ENCODE measurements around the gene TSPAN5. TPM values are rescaled to one million over a fixed set of nuclear protein-coding genes. Genes with fewer than 3 reads are reported as not detected.

The TSPAN5 gene
- total RNA-seq, 1 donor from 2014 or later: 61.4 TPM

DNA sequence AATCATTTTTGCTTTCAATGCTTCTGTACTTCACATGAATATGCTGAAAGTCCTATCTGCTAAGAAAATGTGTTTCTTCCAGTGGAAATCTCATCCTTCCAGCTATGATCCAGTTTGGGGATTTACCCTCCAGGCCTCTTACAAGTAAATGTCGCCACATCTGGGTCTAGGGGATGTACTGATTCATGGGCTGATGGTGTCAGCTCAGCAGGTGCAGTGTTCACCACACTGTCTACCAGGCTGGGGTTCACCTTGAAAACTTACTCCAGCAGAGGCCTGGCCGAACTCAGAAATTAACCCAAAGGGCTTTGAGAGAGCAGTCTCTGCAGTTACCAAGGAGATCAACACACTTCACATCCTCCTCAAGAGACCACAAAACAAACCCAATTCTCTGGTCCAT, 154.3 kb downstream of the TSPAN5 start:
- H2AFZ ChIP-seq (ENCODE audit: low read depth, low read length): no peak overlapping the region
- no peak overlapping the region for H3K4me3 ChIP-seq (ENCODE audit: insufficient read depth, low read depth, low read length)
- peaks cover 16% of the 10 kb centered on the region for H3K36me3 ChIP-seq (ENCODE audit: insufficient read depth, low read length)
- peaks cover 28% of the 10 kb centered on the region for H3K36me3 Mint-ChIP-seq (ENCODE audit: low read depth, unreplicated experiment)
- H3K4me1 ChIP-seq (ENCODE audit: insufficient read depth, low read length): peaks cover 10% of the 10 kb centered on the region
- no peak overlapping the region for H3K4me3 Mint-ChIP-seq (ENCODE audit: unreplicated experiment)
- no peak for TF ChIP-seq EZH2 (IDR thresholded peaks at IDR 0.05; ENCODE audit: insufficient read depth, low read length)
- no peak for TF ChIP-seq CTCF (IDR thresholded peaks at IDR 0.05; ENCODE audit: insufficient read depth, low read depth, low read length)
- FAIRE-seq (no peak), DNase-seq (ENCODE audit: low read depth) (no peak)
- no peaks in the 10 kb centered on the region for H3K27me3 ChIP-seq (ENCODE audit: insufficient read depth, low read length)
- peaks cover 5% of the 10 kb centered on the region for H3K9me3 Mint-ChIP-seq (ENCODE audit: unreplicated experiment)
- H3K4me2 ChIP-seq (ENCODE audit: low read length): no peak overlapping the region
- H3K27me3 Mint-ChIP-seq (ENCODE audit: low read depth, unreplicated experiment): no peaks in the 10 kb centered on the region
- H3K27ac Mint-ChIP-seq (ENCODE audit: unreplicated experiment): no peak overlapping the region
- H3K27ac ChIP-seq (ENCODE audit: low read depth, low read length): no peak overlapping the region
- H3K9me3 ChIP-seq (ENCODE audit: insufficient read depth, low read depth, low read length): no peaks in the 10 kb centered on the region
- H3K79me2 ChIP-seq (ENCODE audit: insufficient read depth, low read length): peaks cover 73% of the 10 kb centered on the region
- H3K4me1 Mint-ChIP-seq (ENCODE audit: low read depth, unreplicated experiment): peaks cover 35% of the 10 kb centered on the region
- H3K9ac ChIP-seq (ENCODE audit: low read length): no peak overlapping the region
- H4K20me1 ChIP-seq (ENCODE audit: insufficient read depth, low read length): no peaks in the 10 kb centered on the region

DNA sequence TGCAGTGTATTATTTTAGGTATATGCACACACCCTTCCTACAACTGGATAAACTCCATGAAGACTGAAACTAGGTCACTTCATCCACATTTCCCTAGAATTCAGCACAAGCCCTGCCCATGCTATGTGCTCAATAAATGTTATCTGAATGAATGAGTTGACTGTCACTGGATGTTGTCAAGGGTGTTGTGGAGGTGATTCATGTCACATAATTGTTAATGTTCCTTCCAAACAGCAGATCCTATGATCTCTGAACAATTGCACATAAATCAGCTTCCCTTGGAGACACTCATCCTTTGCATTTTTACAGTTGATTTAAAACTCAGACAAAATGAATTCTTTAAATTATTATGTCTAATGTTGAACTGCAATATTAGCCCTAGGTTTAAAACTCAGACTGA, 154.7 kb downstream of the TSPAN5 start:
- no peak for DNase-seq (ENCODE audit: low read depth)
- peaks cover 6% of the 10 kb centered on the region for H3K4me1 ChIP-seq (ENCODE audit: insufficient read depth, low read length)
- H3K36me3 ChIP-seq (ENCODE audit: insufficient read depth, low read length): peaks cover 16% of the 10 kb centered on the region
- no peaks in the 10 kb centered on the region for H3K27me3 ChIP-seq (ENCODE audit: insufficient read depth, low read length)
- no peak overlapping the region for H2AFZ ChIP-seq (ENCODE audit: low read depth, low read length)
- Mint-ChIP-seq H3K4me3 (ENCODE audit: unreplicated experiment) (no peak overlapping the region), H3K27me3 (ENCODE audit: low read depth, unreplicated experiment) (no peaks in the 10 kb centered on the region), H3K9me3 (ENCODE audit: unreplicated experiment) (peaks cover 5% of the 10 kb centered on the region), H3K4me1 (ENCODE audit: low read depth, unreplicated experiment) (peaks cover 31% of the 10 kb centered on the region), H3K36me3 (ENCODE audit: low read depth, unreplicated experiment) (peaks cover 30% of the 10 kb centered on the region), H3K27ac (ENCODE audit: unreplicated experiment) (no peak overlapping the region)
- TF ChIP-seq EZH2 (IDR thresholded peaks at IDR 0.05; ENCODE audit: insufficient read depth, low read length) (no peak), CTCF (IDR thresholded peaks at IDR 0.05; ENCODE audit: insufficient read depth, low read depth, low read length) (no peak)
- H3K79me2 ChIP-seq (ENCODE audit: insufficient read depth, low read length): peaks cover 73% of the 10 kb centered on the region
- H3K9ac ChIP-seq (ENCODE audit: low read length): no peak overlapping the region
- no peak overlapping the region for H3K27ac ChIP-seq (ENCODE audit: low read depth, low read length)
- H4K20me1 ChIP-seq (ENCODE audit: insufficient read depth, low read length): no peaks in the 10 kb centered on the region
- H3K4me3 ChIP-seq (ENCODE audit: insufficient read depth, low read depth, low read length): no peak overlapping the region
- no peak overlapping the region for H3K4me2 ChIP-seq (ENCODE audit: low read length)
- FAIRE-seq: no peak
- no peaks in the 10 kb centered on the region for H3K9me3 ChIP-seq (ENCODE audit: insufficient read depth, low read depth, low read length)

DNA sequence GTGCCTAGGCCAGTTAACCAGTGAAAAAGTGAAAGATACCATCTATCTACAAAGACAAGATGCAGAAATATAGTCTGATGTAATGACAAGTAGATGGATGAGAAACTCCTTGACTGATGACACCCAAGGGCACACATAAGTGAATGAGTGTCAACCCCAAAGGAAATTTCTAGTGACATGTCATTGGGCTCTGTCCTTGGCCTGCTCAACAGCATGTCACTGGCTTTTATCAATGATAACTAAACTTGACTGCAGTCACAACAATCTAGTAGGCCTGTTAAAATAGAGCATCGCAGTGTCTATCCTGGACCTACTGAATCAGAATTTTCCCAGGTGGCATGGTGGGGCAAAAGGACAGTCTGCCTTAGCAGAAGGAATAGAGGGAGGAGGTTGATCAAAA, 155.8 kb downstream of the TSPAN5 start:
- peaks cover 5% of the 10 kb centered on the region for H3K9me3 Mint-ChIP-seq (ENCODE audit: unreplicated experiment)
- Histone ChIP-seq H3K4me2 (ENCODE audit: low read length) (no peak overlapping the region), H3K9me3 (ENCODE audit: insufficient read depth, low read depth, low read length) (no peaks in the 10 kb centered on the region), H3K27ac (ENCODE audit: low read depth, low read length) (no peak overlapping the region), H4K20me1 (ENCODE audit: insufficient read depth, low read length) (no peaks in the 10 kb centered on the region), H3K4me3 (ENCODE audit: insufficient read depth, low read depth, low read length) (no peak overlapping the region), H3K36me3 (ENCODE audit: insufficient read depth, low read length) (peaks cover 16% of the 10 kb centered on the region), H3K79me2 (ENCODE audit: insufficient read depth, low read length) (peaks cover 70% of the 10 kb centered on the region), H3K4me1 (ENCODE audit: insufficient read depth, low read length) (peaks cover 5% of the 10 kb centered on the region), H3K27me3 (ENCODE audit: insufficient read depth, low read length) (no peaks in the 10 kb centered on the region), H2AFZ (ENCODE audit: low read depth, low read length) (no peak overlapping the region), H3K9ac (ENCODE audit: low read length) (no peak overlapping the region)
- peaks cover 24% of the 10 kb centered on the region for H3K4me1 Mint-ChIP-seq (ENCODE audit: low read depth, unreplicated experiment)
- no peaks in the 10 kb centered on the region for H3K27me3 Mint-ChIP-seq (ENCODE audit: low read depth, unreplicated experiment)
- no peak overlapping the region for H3K27ac Mint-ChIP-seq (ENCODE audit: unreplicated experiment)
- FAIRE-seq (no peak), DNase-seq (ENCODE audit: low read depth) (no peak)
- no peak overlapping the region for H3K4me3 Mint-ChIP-seq (ENCODE audit: unreplicated experiment)
- no peak for TF ChIP-seq EZH2 (IDR thresholded peaks at IDR 0.05; ENCODE audit: insufficient read depth, low read length)
- no peak for TF ChIP-seq CTCF (IDR thresholded peaks at IDR 0.05; ENCODE audit: insufficient read depth, low read depth, low read length)
- peaks cover 35% of the 10 kb centered on the region for H3K36me3 Mint-ChIP-seq (ENCODE audit: low read depth, unreplicated experiment)
